Fibroblast of lung (primary cell): Measurements from ENCODE around the gene ABCC9. TPM values are rescaled to one million over a fixed set of nuclear protein-coding genes. Genes with fewer than 3 reads are reported as not detected.

Source experiments
- DNase-seq, 2 donors: peaks; one replicate each; pipeline versions ENCODE4 v3.0.0 to v3.0.0-alpha.2; 2010; ENCODE audit warnings: low read depth in 2 of 2
- H2AFZ ChIP-seq: 2 replicates; pipeline ENCODE4 v1.5.1; 2012; ENCODE audit warnings: low read length, control low read depth, inconsistent platforms
- H3K27ac ChIP-seq: 2 replicates; pipeline ENCODE4 v1.5.1; 2011; ENCODE audit warnings: low read length, control low read depth; ENCODE audit not compliant: insufficient read depth
- H3K27me3 ChIP-seq: 2 replicates; pipeline ENCODE4 v1.5.1; 2011; ENCODE audit warnings: mild to moderate bottlenecking, low read length; ENCODE audit not compliant: control insufficient read depth, insufficient read depth
- H3K36me3 ChIP-seq: 2 replicates; pipeline ENCODE4 v1.5.1; 2011; ENCODE audit warnings: low read length; ENCODE audit not compliant: control insufficient read depth, insufficient read depth
- H3K4me1 ChIP-seq: 2 replicates; pipeline ENCODE4 v1.5.1; 2011; ENCODE audit warnings: low read length; ENCODE audit not compliant: control insufficient read depth, insufficient read depth; ENCODE audit errors: extremely low read depth
- H3K4me2 ChIP-seq: 2 replicates; pipeline ENCODE4 v1.5.1; 2011; ENCODE audit warnings: low read length, control low read depth; ENCODE audit not compliant: insufficient read depth; ENCODE audit errors: extremely low read depth
- H3K4me3 ChIP-seq, 4 experiments: fragments of 200-600 bp in 1 of 4; sonication (generic) in 1 of 4; replicated peaks in 1 of 4; 2 replicates each; pipeline ENCODE4 v1.5.1; 2011 to 2016; ENCODE audit warnings: low read length in 4 of 4, low read depth in 3 of 4, mild to moderate bottlenecking in 3 of 4, control low read depth in 2 of 4, inconsistent platforms in 1 of 4, mixed read lengths in 1 of 4; ENCODE audit not compliant: insufficient read depth in 1 of 4; ENCODE audit errors: control extremely low read depth in 1 of 4
- H3K79me2 ChIP-seq: 2 replicates; pipeline ENCODE4 v1.5.1; 2012; ENCODE audit warnings: mild to moderate bottlenecking, low read length, inconsistent platforms; ENCODE audit not compliant: control insufficient read depth, insufficient read depth
- H3K9ac ChIP-seq: 2 replicates; pipeline ENCODE4 v1.5.1; 2011; ENCODE audit warnings: mild to moderate bottlenecking, low read length, control low read depth; ENCODE audit not compliant: insufficient read depth
- H3K9me3 ChIP-seq: 2 replicates; pipeline ENCODE4 v1.5.1; 2012; ENCODE audit warnings: low read depth, low read length; ENCODE audit not compliant: control insufficient read depth, insufficient read depth
- H4K20me1 ChIP-seq: 2 replicates; pipeline ENCODE4 v1.5.1; 2011; ENCODE audit warnings: low read length; ENCODE audit not compliant: control insufficient read depth, insufficient read depth; ENCODE audit errors: extremely low read depth
- CTCF ChIP-seq, 2 donors: IDR thresholded peaks in 1 of 2; conservative IDR thresholded peaks in 1 of 2; 1 replicate in 1 of 2; 2 replicates in 1 of 2; pipeline ENCODE4 v1.5.1; 2011 to 2012; ENCODE audit warnings: low read length in 2 of 2, control low read depth in 1 of 2, inconsistent platforms in 1 of 2, low read depth in 1 of 2, mild to moderate bottlenecking in 1 of 2
- EZH2 ChIP-seq: IDR thresholded peaks from 2 replicates; pipeline ENCODE4 v1.5.1; 2012; ENCODE audit warnings: low read length, control low read depth, mild to moderate bottlenecking; ENCODE audit errors: missing control alignments
- polyA plus RNA-seq, 2 donors: library from polyadenylated mRNA; depleted of rRNA in 1 of 2; stranded (reverse) in 1 of 2; unstranded in 1 of 2; fragments of >200 nt; gene quantifications; 2 replicates each; pipeline ENCODE4 v1.2.1, GENCODE V29; 2011 to 2012; ENCODE audit warnings: missing spikeins in 1 of 2
- total RNA-seq: library from RNA; depleted of rRNA; stranded (reverse); fragments of >200 nt; gene quantifications from 2 replicates; pipeline ENCODE4 v1.2.1, GENCODE V29; 2014

The ABCC9 gene
- total and polyA plus RNA-seq, 2 donors (not counting 1 experiment from before 2014, with no cell fraction given), result 9.9 to 31.1 TPM

GRCh38 chr12:21851151-21851550, 90.1 kb downstream of the ABCC9 start:
- no peak overlapping the region for H3K4me3 ChIP-seq
- no peak overlapping the region for H3K4me2 ChIP-seq
- H3K36me3 ChIP-seq, result no peaks in the 10 kb centered on the region
- H3K9me3 ChIP-seq, result no peaks in the 10 kb centered on the region
- H3K4me1 ChIP-seq, result no peaks in the 10 kb centered on the region
- no peaks in the 10 kb centered on the region for H3K27me3 ChIP-seq
- H3K9ac ChIP-seq, result no peak overlapping the region
- H2AFZ ChIP-seq, result no peak overlapping the region
- TF ChIP-seq EZH2, result no peak
- TF ChIP-seq CTCF (conservative IDR thresholded peaks at IDR 0.05 in 1 of 2, IDR thresholded peaks at IDR 0.05 in 1 of 2; ENCODE audit: low read depth in 1 of 2, low read length in 2 of 2), result no peak
- no peaks in the 10 kb centered on the region for H4K20me1 ChIP-seq
- H3K79me2 ChIP-seq, result no peaks in the 10 kb centered on the region
- no peak overlapping the region for H3K27ac ChIP-seq
- DNase-seq, result no peak

- no peaks in the 10 kb centered on the region for H3K79me2 ChIP-seq
- no peak overlapping the region for H2AFZ ChIP-seq
- H3K4me2 ChIP-seq, result no peak overlapping the region
- no peaks in the 10 kb centered on the region for H3K27me3 ChIP-seq
- H3K36me3 ChIP-seq, result no peaks in the 10 kb centered on the region
- TF ChIP-seq CTCF (conservative IDR thresholded peaks at IDR 0.05 in 1 of 2, IDR thresholded peaks at IDR 0.05 in 1 of 2; ENCODE audit: low read depth in 1 of 2, low read length in 2 of 2), result no peak
- no peak for TF ChIP-seq EZH2
- no peak overlapping the region for H3K4me3 ChIP-seq
- DNase-seq, result no peak
- no peak overlapping the region for H3K9ac ChIP-seq
- H3K27ac ChIP-seq, result no peak overlapping the region
- no peaks in the 10 kb centered on the region for H4K20me1 ChIP-seq
- H3K4me1 ChIP-seq, result no peaks in the 10 kb centered on the region
- no peaks in the 10 kb centered on the region for H3K9me3 ChIP-seq
These were observed 90.8 kb downstream of the ABCC9 start for GRCh38 chr12:21850419-21850818.

- H3K4me3 ChIP-seq, result no peak overlapping the region
- no peaks in the 10 kb centered on the region for H3K27me3 ChIP-seq
- H4K20me1 ChIP-seq, result no peaks in the 10 kb centered on the region
- H3K27ac ChIP-seq, result no peak overlapping the region
- H3K79me2 ChIP-seq, result no peaks in the 10 kb centered on the region
- no peaks in the 10 kb centered on the region for H3K4me1 ChIP-seq
- H3K9me3 ChIP-seq, result no peaks in the 10 kb centered on the region
- no peaks in the 10 kb centered on the region for H3K36me3 ChIP-seq
- no peak overlapping the region for H3K4me2 ChIP-seq
- no peak for DNase-seq
- H2AFZ ChIP-seq, result no peak overlapping the region
- TF ChIP-seq EZH2 (no peak), CTCF (conservative IDR thresholded peaks at IDR 0.05 in 1 of 2, IDR thresholded peaks at IDR 0.05 in 1 of 2; ENCODE audit: low read depth in 1 of 2, low read length in 2 of 2) (no peak)
- no peak overlapping the region for H3K9ac ChIP-seq
These were observed 91.3 kb downstream of the ABCC9 start for GRCh38 chr12:21849878-21850277.
